Muscle layer of colon (tissue), 2 donors: ENCODE measurements around the gene ATP8B1.
"Not testable (repeated sequence)": the region's sequence is repeated elsewhere in the genome, so short reads cannot be mapped to it uniquely, and the experiment has no call there.

ENCODE experiments used
- H3K27ac ChIP-seq: one replicate; pipeline ENCODE4 v1.7.0; 2013; ENCODE audit warnings: low read depth, mild to moderate bottlenecking, low read length, moderate library complexity
- H3K27me3 ChIP-seq, 2 donors: one replicate each; pipeline ENCODE4 v1.7.0; 2013; ENCODE audit warnings: low read length in 2 of 2, mild to moderate bottlenecking in 2 of 2; ENCODE audit not compliant: insufficient read depth in 2 of 2, control insufficient read depth in 1 of 2
- H3K36me3 ChIP-seq: one replicate; pipeline ENCODE4 v1.7.0; 2013; ENCODE audit warnings: mild to moderate bottlenecking, low read length; ENCODE audit not compliant: insufficient read depth
- H3K4me1 ChIP-seq: one replicate; pipeline ENCODE4 v1.7.0; 2013; ENCODE audit warnings: mild to moderate bottlenecking, low read length; ENCODE audit not compliant: insufficient read depth
- H3K4me3 ChIP-seq, 2 donors: one replicate each; pipeline ENCODE4 v1.7.0; 2013; ENCODE audit warnings: low read length in 2 of 2, low read depth in 1 of 2, mild to moderate bottlenecking in 1 of 2, moderate library complexity in 1 of 2
- H3K9ac ChIP-seq: one replicate; pipeline ENCODE4 v1.7.0; 2013; ENCODE audit warnings: low read length
- H3K9me3 ChIP-seq: one replicate; pipeline ENCODE4 v1.7.0; 2013; ENCODE audit warnings: mild to moderate bottlenecking, low read length
- donor health status: abdominal sarcoma.
- donor health status: Adenocarcinoma of cecum.

The ATP8B1 gene

DNA sequence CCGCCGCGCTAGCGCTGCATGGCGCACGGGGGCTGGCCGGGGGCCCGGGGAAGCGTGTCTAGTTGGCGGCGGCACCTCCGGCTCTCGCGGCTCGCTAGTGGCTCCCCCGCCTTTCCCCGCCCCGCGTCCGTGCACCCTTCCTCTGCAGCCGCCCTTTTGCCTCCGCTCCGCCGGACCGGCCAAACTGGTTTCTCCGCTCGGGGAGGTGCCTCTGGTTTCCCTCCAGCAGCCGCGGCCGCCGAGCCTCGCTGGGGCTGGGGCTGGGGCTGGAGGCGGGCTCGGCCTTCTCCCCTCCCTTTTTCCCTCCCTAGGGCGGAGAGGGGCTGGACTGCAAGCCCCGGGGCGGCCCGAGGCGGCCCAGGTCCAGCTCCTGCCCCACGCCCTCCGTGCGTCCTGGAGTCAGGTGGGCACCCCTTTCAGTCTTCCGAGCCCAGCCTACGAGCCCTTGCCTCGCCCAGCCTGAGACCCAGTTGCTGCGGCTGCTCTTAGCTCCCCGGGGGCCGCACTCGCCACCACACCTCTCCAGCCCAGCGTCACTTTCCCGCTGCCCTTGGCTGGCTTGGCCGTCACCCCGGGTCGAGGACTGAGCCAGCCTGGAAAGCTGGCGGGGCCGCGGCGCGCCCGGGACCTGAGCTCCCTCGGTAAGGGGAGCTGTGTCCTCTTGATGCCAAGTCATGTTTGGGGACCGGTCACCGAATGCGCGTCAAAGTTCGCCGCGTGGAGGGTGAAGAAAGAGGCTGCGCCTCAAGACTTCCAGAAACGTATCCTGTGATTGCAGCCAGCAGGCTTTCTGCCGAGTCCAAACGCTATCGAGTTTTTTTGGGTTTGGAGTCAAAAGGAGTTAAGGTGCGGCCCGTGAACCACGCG, at the start of gene ATP8B1:
Gene ATP8B1 (minus strand): TSS at position 213 of the 867 bp plus-strand sequence. CDS start 71,508 bp downstream, outside the sequence.
- Histone ChIP-seq H3K9ac (no peak within 1 kb of the TSS), H3K4me3 (peak within 1 kb of the TSS; percentile 66 to 73), H3K36me3 (no peaks in the 10 kb centered on the region)

DNA sequence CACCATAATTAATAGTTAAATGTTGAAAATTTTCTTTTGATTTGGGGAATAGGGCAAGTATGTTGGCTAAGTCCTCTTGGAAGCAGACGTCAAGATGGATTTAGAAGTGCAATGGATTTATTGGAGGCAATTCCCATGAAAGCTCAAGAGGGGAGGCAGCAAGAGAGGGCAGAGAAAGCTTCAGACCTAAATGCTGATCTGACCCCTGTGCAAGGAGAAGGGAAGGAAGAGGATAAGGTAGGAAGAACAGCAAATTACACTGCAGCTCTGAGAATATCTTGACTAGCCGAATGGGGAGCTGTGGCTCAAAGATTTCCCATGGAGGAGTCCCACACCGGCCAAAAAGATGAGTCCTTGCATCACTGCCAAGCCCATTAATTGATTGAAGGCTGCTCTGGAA, 46.9 kb upstream of the ATP8B1 start:
- Histone ChIP-seq H3K36me3 (no peaks in the 10 kb centered on the region), H3K9me3 (no peaks in the 10 kb centered on the region), H3K4me1 (no peaks in the 10 kb centered on the region), H3K27me3 (no peaks in the 10 kb centered on the region), H3K4me3 (no peak overlapping the region), H3K9ac (no peak overlapping the region), H3K27ac (no peak overlapping the region)

More for the DNA sequence above, at the start of gene ATP8B1:
- Histone ChIP-seq H3K27ac (no peak within 1 kb of the TSS), H3K27me3 (peaks cover 12 to 31% of the 10 kb centered on the region in 2 donors), H3K4me1 (peaks cover 22% of the 10 kb centered on the region), H3K9me3 (no peaks in the 10 kb centered on the region)

DNA sequence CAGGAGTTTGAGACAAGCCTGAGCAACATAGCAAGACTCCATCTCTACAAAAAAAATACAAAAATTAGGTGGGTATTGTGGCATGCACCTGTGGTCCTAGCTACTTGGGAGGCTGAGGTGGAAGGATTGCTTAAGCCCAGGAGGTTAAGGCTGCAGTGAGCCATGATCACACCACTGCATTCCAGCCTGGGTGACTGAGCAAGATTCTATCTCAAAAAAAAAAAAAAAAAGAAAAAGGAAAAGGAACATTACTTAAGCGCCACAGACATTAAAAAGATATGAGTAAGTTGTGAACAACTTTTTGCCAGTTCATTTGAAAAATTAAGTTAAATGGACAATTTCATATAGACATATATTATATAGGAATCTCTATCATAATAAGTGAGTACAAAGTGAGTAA, 45.3 kb upstream of the ATP8B1 start:
- not testable (repeated sequence) for H3K36me3 ChIP-seq, H3K4me3 ChIP-seq, H3K9me3 ChIP-seq, H3K27ac ChIP-seq, H3K4me1 ChIP-seq, H3K9ac ChIP-seq, H3K27me3 ChIP-seq

DNA sequence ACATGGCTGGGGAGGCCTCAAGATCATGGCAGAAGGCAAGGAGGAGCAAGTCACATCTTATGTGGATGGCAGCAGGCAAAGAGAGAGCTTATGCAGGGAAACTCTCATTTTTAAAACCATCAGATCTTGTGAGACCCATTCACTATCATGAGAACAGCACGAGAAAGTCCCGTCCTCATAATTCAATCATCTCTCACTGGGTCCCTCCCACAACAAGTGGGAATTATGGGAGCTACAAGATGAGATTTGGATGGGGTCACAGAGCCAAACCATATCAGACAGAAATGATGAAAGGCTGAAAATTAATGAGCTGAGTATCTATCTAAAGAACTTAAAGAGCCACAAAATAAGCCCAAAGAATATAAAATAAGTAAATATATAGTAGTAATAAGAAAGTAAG, 44.3 kb upstream of the ATP8B1 start:
- H3K4me3 ChIP-seq, H3K27ac ChIP-seq, H3K9me3 ChIP-seq, H3K4me1 ChIP-seq, H3K9ac ChIP-seq, H3K27me3 ChIP-seq, H3K36me3 ChIP-seq: not testable (repeated sequence)

DNA sequence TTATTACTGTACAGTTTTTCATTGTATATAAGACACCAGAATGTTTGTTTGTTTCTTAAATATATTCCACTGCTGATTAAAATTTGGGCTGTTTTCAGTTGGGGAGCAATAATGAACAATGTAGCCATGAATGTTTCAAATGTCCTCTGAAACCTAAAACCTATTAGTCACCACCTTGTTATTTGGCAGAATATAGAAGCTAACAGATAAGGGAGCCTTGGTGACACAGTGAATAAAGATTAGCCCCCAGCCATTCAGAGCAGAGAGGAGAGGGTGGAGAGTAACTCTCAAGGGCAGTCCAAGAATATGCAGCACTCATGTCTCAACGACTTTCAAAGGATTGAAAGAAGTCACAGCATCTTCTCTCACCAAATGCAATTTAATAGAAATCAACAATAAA, 43.1 kb upstream of the ATP8B1 start:
- Histone ChIP-seq H3K9me3 (no peaks in the 10 kb centered on the region), H3K27ac (no peak overlapping the region), H3K36me3 (no peaks in the 10 kb centered on the region), H3K9ac (no peak overlapping the region), H3K27me3 (no peaks in the 10 kb centered on the region), H3K4me3 (no peak overlapping the region), H3K4me1 (no peaks in the 10 kb centered on the region)

DNA sequence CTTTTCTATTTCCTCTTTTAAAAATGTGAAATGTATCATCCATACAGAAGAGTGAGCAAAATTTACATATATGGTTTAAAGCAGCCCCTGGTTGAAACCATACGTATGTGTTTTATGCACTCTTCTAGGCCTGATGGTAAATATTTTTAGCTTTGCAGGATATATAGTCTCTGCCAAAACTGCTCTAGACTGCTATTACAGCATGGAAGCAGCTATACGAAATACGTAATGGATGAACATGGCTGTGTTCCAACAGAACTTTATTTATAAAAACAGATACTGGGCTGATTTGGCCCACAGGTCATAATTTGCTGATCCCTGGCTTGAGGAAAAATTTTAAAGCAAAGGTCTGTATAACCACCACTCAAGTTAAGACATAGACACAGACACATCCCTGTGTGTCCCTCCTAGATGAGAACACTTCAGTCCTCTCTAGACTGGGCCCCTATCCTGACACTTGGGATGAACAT, 42.5 kb upstream of the ATP8B1 start:
- H3K9me3 ChIP-seq: no peaks in the 10 kb centered on the region
- no peaks in the 10 kb centered on the region for H3K27me3 ChIP-seq
- H3K4me3 ChIP-seq: no peak overlapping the region
- no peak overlapping the region for H3K9ac ChIP-seq
- H3K4me1 ChIP-seq: no peaks in the 10 kb centered on the region
- H3K36me3 ChIP-seq: no peaks in the 10 kb centered on the region
- H3K27ac ChIP-seq: no peak overlapping the region

DNA sequence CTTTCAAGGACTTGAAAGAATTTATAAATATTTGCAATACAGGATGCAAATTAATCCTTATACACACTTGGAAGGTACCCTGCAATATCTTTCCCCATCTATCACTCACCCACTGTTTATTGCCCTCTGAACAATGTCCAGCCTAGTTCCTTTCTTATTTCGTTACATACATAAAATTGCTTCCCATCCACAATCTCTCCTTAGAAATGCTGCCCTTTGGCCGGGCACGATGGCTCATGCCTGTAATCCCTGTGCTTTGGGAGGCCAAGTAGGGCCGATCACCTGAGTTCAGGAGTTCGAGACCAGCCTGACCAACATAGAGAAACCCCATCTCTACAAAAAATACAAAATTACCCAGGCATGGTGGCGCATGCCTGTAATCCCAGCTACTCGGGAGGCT, 41.2 kb upstream of the ATP8B1 start:
- Histone ChIP-seq H3K4me3 (no peak overlapping the region), H3K4me1 (no peaks in the 10 kb centered on the region), H3K9ac (no peak overlapping the region), H3K9me3 (no peaks in the 10 kb centered on the region), H3K27me3 (no peaks in the 10 kb centered on the region), H3K36me3 (no peaks in the 10 kb centered on the region), H3K27ac (no peak overlapping the region)

DNA sequence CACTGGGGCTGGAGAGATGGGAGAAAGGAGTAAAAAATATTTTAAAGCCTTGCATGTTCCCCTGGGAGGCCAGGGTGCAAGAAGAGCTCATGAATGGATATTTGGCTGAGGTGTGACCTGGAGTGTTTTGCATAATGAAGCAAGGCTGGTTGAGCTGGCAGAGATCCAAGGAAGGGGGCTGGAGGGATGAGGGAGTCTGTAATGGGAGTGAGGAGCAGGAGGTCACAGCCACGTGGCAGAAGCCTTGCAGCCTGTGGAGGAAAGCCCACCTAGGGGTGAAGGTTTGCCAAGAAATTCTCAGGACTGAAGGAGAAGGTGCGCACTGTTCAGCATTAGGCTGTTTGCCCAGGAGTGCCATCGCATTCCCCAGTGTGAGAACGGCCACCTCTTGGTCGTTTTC, 40.3 kb upstream of the ATP8B1 start:
- H3K9me3 ChIP-seq: no peaks in the 10 kb centered on the region
- H3K4me1 ChIP-seq: no peaks in the 10 kb centered on the region
- no peak overlapping the region for H3K9ac ChIP-seq
- no peak overlapping the region for H3K4me3 ChIP-seq
- H3K36me3 ChIP-seq: no peaks in the 10 kb centered on the region
- H3K27ac ChIP-seq: no peak overlapping the region
- no peaks in the 10 kb centered on the region for H3K27me3 ChIP-seq

DNA sequence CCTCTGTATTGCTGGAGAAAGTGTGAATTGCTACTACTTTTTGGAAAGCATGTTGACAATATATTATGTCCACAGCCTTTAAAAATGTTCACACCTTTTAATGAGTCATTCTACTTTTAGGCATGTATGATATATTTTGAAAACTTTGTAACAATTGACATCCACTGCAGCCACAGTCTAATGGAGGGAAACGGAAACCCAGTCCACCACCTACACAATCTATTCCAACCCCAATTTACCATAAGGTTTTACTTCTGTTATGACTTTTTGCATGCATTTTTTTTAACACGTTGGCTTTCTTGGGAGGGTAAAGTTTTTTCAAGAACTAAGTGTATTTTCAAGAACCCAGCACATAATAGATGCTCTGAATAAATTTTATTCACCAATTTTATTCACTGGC, 38.5 kb upstream of the ATP8B1 start:
- Histone ChIP-seq H3K4me1 (no peaks in the 10 kb centered on the region), H3K4me3 (no peak overlapping the region)

DNA sequence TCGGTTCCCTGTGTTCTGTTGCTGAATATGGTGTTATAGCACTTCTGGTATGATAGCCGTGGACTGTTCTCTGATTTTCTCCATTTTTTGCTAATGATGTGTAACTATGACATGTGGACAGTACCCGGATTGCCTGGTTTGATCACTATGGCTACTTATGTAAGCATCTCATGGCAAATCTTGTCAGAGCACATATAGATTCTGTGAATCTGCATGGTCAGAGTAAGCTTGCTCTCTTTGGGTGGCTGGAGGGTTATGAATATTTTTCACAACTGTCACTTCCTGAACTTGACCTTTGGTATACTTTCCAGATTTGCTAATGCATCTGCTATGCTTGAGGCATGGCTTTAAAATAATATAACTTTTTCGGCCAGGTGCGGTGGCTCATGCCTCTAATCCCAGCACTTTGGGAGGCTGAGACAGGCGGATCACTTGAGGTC, 36.8 kb upstream of the ATP8B1 start:
- H3K9ac ChIP-seq: no peak overlapping the region
- no peaks in the 10 kb centered on the region for H3K9me3 ChIP-seq
- H3K4me1 ChIP-seq: no peaks in the 10 kb centered on the region
- H3K27ac ChIP-seq: no peak overlapping the region
- H3K27me3 ChIP-seq: no peaks in the 10 kb centered on the region
- H3K36me3 ChIP-seq: no peaks in the 10 kb centered on the region
- no peak overlapping the region for H3K4me3 ChIP-seq

More for the DNA sequence above, 38.5 kb upstream of the ATP8B1 start:
- Histone ChIP-seq H3K27me3 (no peaks in the 10 kb centered on the region), H3K9ac (no peak overlapping the region), H3K36me3 (no peaks in the 10 kb centered on the region), H3K9me3 (no peaks in the 10 kb centered on the region), H3K27ac (no peak overlapping the region)

DNA sequence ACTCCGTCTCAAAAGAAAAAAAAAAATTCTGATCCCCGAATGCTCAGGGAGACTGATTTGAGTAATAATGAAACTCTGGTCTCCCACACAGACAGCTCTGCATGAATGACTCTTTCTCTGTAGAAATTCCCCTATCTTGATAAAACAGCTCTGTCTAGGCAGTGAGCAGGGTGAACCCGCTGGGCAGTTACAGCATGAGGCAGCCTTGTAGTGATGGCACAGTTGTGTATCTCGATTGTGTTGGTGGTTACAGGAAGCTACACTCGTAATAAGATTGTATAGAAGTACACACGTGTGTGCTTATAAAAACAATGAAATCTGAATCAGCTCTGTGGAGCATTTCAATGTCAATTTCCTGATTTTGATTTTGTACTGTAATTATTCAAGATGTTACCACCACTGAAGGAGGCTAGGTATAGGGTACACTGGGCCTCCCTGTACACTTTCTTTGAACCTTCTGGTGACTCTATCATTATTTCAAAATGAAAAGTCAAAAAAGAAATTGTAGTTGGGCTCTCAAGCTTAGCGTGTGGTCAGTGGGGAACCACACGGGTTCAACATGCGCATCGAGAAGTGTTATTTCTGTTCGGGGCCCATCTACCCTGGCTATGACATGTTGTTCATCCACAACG, 34.9 kb upstream of the ATP8B1 start:
- Histone ChIP-seq H3K27ac (no peak overlapping the region), H3K4me3 (no peak overlapping the region), H3K4me1 (no peaks in the 10 kb centered on the region), H3K27me3 (no peaks in the 10 kb centered on the region), H3K9ac (no peak overlapping the region), H3K36me3 (no peaks in the 10 kb centered on the region), H3K9me3 (no peaks in the 10 kb centered on the region)
